Measurements from ENCODE around the gene CDHR3.
"Not testable (repeated sequence)": the region's sequence is repeated elsewhere in the genome, so short reads cannot be mapped to it uniquely, and the experiment has no call there.

The CDHR3 gene

GRCh38 chr7:106003525-106004064, 40.5 kb downstream of the CDHR3 start:
- no peak for DNase-seq

- no peak for DNase-seq
Observed at GRCh38 chr7:106006906-106007305, 43.8 kb downstream of the CDHR3 start.

GRCh38 chr7:106007796-106008195, 44.7 kb downstream of the CDHR3 start:
- DNase-seq, result not testable (repeated sequence)

GRCh38 chr7:106009503-106010226, 46.6 kb downstream of the CDHR3 start:
- peak; percentile 83 for DNase-seq

GRCh38 chr7:106010331-106010730, 47.3 kb downstream of the CDHR3 start:
- no peak for DNase-seq

- DNase-seq, result no peak
Observed at GRCh38 chr7:106010866-106011265, 47.8 kb downstream of the CDHR3 start.

GRCh38 chr7:106012184-106012583, 49.1 kb downstream of the CDHR3 start:
- no peak for DNase-seq

GRCh38 chr7:106012935-106013439, 49.9 kb downstream of the CDHR3 start:
- DNase-seq, result no peak

GRCh38 chr7:106015381-106016218, 52.5 kb downstream of the CDHR3 start:
- DNase-seq, result no peak

- DNase-seq, result no peak
Observed at GRCh38 chr7:106016331-106016730, 53.3 kb downstream of the CDHR3 start.

- DNase-seq, result no peak
Observed at GRCh38 chr7:106017657-106018056, 54.6 kb downstream of the CDHR3 start.

GRCh38 chr7:106018566-106019469, 55.8 kb downstream of the CDHR3 start:
- no peak for DNase-seq

- no peak for DNase-seq
Observed at GRCh38 chr7:106019470-106019820, 56.4 kb downstream of the CDHR3 start.

GRCh38 chr7:106021151-106022067, 58.3 kb downstream of the CDHR3 start:
- no peak for DNase-seq

- DNase-seq, result peak; percentile 68
Observed at GRCh38 chr7:106022193-106022821, 59.2 kb downstream of the CDHR3 start.

- no peak for DNase-seq
Observed at GRCh38 chr7:106023369-106024322, 60.6 kb downstream of the CDHR3 start.

GRCh38 chr7:106026101-106026500, 63.0 kb downstream of the CDHR3 start:
- no peak for DNase-seq

GRCh38 chr7:106029451-106029850, 66.4 kb downstream of the CDHR3 start:
- DNase-seq, result no peak

- DNase-seq, result no peak
Observed at GRCh38 chr7:106029941-106030340, 66.9 kb downstream of the CDHR3 start.
